ENCODE data around the gene APLP2. TPM values are rescaled to one million over a fixed set of nuclear protein-coding genes. Genes with fewer than 3 reads are reported as not detected.

APLP2 gene
- total RNA-seq, 1 experiment from 2014 or later: 345 TPM

DNA sequence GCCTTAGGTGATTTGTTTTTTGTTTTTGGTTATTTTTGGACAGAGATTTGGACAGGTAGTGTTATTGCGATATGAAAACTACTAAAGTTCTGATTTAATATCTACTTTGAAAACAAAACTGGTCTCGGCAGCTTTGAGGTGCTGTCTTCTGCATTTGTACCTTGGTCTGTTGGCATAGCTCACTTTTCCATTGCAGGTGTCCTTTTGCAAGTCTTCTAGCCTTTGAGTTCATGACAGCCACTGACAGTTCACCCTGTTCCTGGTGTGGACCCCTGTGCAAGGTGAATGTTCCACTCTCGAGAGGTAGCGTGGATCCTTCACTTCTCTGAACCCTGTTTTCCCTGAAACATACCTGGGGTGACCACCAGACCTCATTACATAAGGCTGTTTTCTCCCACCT lies 45.0 kb downstream of the APLP2 start:
- ChIA-PET CTCF (interaction anchor here (0.6 to 2.4 kb wide), 5 partner anchors 17 to 233 kb away, joined by 3 to 11 read pairs (median 4); no protein-coding TSS in a partner anchor), POLR2A (no interaction called here)
- ATAC-seq (no peak), DNase-seq (ENCODE audit: low spot score) (no peak)
- H3K36me3 Mint-ChIP-seq: peaks cover 24% of the 10 kb centered on the region
- no peaks in the 10 kb centered on the region for H3K9me3 Mint-ChIP-seq
- no peak overlapping the region for H3K4me3 Mint-ChIP-seq
- no peak for TF ChIP-seq NR1H2 (CRISPR knock-in tag; IDR thresholded peaks at IDR 0.05)
- TF ChIP-seq, protein P1, sequence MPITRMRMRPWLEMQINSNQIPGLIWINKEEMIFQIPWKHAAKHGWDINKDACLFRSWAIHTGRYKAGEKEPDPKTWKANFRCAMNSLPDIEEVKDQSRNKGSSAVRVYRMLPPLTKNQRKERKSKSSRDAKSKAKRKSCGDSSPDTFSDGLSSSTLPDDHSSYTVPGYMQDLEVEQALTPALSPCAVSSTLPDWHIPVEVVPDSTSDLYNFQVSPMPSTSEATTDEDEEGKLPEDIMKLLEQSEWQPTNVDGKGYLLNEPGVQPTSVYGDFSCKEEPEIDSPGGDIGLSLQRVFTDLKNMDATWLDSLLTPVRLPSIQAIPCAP (CRISPR knock-in tag; IDR thresholded peaks at IDR 0.05): no peak
- TF ChIP-seq, protein P2, sequence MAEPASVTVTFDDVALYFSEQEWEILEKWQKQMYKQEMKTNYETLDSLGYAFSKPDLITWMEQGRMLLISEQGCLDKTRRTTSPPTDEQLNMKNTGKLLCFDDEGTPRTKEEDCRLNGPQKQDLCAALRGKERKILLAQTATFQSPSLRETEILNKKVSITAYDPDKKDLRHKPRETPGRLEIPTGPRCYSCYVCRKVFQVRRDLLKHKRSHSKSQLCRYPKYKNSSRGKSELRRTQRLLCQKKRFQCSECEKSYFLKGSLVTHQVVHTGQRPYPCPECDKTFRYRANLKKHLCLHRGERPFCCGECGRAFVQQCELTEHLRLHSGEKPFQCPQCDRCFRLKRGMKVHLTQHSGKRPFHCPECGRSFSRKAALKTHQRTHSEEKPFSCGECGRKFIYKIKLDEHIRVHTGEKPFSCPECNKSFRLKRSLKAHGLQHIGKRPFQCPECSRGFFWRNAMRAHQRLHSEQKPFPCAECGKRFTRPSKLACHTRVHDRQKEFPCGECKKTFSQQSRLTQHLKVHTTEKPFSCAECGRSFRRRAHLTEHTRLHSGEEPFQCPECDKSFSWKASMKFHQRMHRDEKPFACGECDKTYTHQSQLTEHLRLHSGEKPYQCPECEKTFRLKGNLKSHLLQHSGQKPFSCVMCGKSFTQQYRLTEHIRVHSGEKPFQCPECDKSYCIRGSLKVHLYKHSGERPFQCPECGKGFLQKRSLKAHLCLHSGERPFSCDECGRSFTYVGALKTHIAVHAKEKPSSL (CRISPR knock-in tag; conservative IDR thresholded peaks at IDR 0.05): no peak
- TF ChIP-seq, protein P3, sequence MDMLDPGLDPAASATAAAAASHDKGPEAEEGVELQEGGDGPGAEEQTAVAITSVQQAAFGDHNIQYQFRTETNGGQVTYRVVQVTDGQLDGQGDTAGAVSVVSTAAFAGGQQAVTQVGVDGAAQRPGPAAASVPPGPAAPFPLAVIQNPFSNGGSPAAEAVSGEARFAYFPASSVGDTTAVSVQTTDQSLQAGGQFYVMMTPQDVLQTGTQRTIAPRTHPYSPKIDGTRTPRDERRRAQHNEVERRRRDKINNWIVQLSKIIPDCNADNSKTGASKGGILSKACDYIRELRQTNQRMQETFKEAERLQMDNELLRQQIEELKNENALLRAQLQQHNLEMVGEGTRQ (CRISPR knock-in tag; IDR thresholded peaks at IDR 0.05): no peak
- TF ChIP-seq, protein P4, sequence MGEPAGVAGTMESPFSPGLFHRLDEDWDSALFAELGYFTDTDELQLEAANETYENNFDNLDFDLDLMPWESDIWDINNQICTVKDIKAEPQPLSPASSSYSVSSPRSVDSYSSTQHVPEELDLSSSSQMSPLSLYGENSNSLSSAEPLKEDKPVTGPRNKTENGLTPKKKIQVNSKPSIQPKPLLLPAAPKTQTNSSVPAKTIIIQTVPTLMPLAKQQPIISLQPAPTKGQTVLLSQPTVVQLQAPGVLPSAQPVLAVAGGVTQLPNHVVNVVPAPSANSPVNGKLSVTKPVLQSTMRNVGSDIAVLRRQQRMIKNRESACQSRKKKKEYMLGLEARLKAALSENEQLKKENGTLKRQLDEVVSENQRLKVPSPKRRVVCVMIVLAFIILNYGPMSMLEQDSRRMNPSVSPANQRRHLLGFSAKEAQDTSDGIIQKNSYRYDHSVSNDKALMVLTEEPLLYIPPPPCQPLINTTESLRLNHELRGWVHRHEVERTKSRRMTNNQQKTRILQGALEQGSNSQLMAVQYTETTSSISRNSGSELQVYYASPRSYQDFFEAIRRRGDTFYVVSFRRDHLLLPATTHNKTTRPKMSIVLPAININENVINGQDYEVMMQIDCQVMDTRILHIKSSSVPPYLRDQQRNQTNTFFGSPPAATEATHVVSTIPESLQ (CRISPR knock-in tag; IDR thresholded peaks at IDR 0.05): no peak
- H3K27me3 Mint-ChIP-seq (ENCODE audit: low read depth): no peaks in the 10 kb centered on the region
- peaks cover 14% of the 10 kb centered on the region for H3K4me1 Mint-ChIP-seq
- peak overlapping the region; percentile 59; the same call in 1 of the 2 replicates for H3K27ac Mint-ChIP-seq

DNA sequence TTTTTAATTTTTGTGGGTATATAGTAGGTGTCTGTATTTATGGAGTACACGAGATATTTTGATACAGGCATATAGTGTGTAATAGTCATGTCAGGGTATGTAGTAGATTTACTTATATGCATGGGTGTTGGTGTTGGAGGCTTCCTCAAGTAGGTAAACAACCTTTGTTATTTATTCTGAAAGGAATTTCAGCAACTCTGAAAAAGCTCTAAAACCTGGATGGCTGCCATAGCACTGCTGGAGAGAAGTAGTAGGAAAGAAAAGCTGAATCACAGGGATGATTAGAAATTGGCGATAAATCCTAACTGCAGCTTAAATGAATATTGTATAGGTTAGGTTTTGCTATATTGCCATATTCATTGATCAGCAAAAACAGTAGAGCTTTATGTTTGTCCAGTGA lies 45.5 kb downstream of the APLP2 start:
- no peak overlapping the region for H3K4me3 Mint-ChIP-seq
- peaks cover 19% of the 10 kb centered on the region for H3K36me3 Mint-ChIP-seq
- 0 out of 2 replicates have a peak overlapping the region, but pooled peaks have one; percentile 19 for H3K27ac Mint-ChIP-seq
- peaks cover 14% of the 10 kb centered on the region for H3K4me1 Mint-ChIP-seq
- ATAC-seq (no peak; the same call in 1 of the 2 replicates), DNase-seq (ENCODE audit: low spot score) (no peak)
- H3K27me3 Mint-ChIP-seq (ENCODE audit: low read depth): no peaks in the 10 kb centered on the region
- no peaks in the 10 kb centered on the region for H3K9me3 Mint-ChIP-seq
- ChIA-PET CTCF (interaction anchor here (0.6 to 2.4 kb wide), 6 partner anchors 17 to 234 kb away, joined by 3 to 11 read pairs (median 4); no protein-coding TSS in a partner anchor), POLR2A (no interaction called here)
- TF ChIP-seq, protein P5, sequence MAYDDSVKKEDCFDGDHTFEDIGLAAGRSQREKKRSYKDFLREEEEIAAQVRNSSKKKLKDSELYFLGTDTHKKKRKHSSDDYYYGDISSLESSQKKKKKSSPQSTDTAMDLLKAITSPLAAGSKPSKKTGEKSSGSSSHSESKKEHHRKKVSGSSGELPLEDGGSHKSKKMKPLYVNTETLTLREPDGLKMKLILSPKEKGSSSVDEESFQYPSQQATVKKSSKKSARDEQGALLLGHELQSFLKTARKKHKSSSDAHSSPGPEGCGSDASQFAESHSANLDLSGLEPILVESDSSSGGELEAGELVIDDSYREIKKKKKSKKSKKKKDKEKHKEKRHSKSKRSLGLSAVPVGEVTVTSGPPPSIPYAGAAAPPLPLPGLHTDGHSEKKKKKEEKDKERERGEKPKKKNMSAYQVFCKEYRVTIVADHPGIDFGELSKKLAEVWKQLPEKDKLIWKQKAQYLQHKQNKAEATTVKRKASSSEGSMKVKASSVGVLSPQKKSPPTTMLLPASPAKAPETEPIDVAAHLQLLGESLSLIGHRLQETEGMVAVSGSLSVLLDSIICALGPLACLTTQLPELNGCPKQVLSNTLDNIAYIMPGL (CRISPR knock-in tag; IDR thresholded peaks at IDR 0.05): no peak
- TF ChIP-seq NR2C2 (CRISPR knock-in tag; IDR thresholded peaks at IDR 0.05): no peak
- TF ChIP-seq, protein P6, sequence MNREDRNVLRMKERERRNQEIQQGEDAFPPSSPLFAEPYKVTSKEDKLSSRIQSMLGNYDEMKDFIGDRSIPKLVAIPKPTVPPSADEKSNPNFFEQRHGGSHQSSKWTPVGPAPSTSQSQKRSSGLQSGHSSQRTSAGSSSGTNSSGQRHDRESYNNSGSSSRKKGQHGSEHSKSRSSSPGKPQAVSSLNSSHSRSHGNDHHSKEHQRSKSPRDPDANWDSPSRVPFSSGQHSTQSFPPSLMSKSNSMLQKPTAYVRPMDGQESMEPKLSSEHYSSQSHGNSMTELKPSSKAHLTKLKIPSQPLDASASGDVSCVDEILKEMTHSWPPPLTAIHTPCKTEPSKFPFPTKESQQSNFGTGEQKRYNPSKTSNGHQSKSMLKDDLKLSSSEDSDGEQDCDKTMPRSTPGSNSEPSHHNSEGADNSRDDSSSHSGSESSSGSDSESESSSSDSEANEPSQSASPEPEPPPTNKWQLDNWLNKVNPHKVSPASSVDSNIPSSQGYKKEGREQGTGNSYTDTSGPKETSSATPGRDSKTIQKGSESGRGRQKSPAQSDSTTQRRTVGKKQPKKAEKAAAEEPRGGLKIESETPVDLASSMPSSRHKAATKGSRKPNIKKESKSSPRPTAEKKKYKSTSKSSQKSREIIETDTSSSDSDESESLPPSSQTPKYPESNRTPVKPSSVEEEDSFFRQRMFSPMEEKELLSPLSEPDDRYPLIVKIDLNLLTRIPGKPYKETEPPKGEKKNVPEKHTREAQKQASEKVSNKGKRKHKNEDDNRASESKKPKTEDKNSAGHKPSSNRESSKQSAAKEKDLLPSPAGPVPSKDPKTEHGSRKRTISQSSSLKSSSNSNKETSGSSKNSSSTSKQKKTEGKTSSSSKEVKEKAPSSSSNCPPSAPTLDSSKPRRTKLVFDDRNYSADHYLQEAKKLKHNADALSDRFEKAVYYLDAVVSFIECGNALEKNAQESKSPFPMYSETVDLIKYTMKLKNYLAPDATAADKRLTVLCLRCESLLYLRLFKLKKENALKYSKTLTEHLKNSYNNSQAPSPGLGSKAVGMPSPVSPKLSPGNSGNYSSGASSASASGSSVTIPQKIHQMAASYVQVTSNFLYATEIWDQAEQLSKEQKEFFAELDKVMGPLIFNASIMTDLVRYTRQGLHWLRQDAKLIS (CRISPR knock-in tag; IDR thresholded peaks at IDR 0.05; ENCODE audit: borderline replicate concordance): no peak
- no peak for TF ChIP-seq ETV6 (CRISPR knock-in tag; IDR thresholded peaks at IDR 0.05)
- TF ChIP-seq ZNF671 (CRISPR knock-in tag; IDR thresholded peaks at IDR 0.05): no peak
- TF ChIP-seq NFATC4 (CRISPR knock-in tag; IDR thresholded peaks at IDR 0.05): no peak
- no peak for TF ChIP-seq TEAD4 (CRISPR knock-in tag; IDR thresholded peaks at IDR 0.05)
- TF ChIP-seq, protein P7, sequence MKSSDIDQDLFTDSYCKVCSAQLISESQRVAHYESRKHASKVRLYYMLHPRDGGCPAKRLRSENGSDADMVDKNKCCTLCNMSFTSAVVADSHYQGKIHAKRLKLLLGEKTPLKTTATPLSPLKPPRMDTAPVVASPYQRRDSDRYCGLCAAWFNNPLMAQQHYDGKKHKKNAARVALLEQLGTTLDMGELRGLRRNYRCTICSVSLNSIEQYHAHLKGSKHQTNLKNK (CRISPR knock-in tag; IDR thresholded peaks at IDR 0.05): no peak
- TF ChIP-seq, protein P8, sequence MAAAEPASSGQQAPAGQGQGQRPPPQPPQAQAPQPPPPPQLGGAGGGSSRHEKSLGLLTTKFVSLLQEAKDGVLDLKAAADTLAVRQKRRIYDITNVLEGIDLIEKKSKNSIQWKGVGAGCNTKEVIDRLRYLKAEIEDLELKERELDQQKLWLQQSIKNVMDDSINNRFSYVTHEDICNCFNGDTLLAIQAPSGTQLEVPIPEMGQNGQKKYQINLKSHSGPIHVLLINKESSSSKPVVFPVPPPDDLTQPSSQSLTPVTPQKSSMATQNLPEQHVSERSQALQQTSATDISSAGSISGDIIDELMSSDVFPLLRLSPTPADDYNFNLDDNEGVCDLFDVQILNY (CRISPR knock-in tag; IDR thresholded peaks at IDR 0.05): no peak
- TF ChIP-seq GABPB1 (CRISPR knock-in tag; IDR thresholded peaks at IDR 0.05): no peak
- TF ChIP-seq, protein P9, sequence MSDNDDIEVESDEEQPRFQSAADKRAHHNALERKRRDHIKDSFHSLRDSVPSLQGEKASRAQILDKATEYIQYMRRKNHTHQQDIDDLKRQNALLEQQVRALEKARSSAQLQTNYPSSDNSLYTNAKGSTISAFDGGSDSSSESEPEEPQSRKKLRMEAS (CRISPR knock-in tag; IDR thresholded peaks at IDR 0.05): no peak

Data from WTC11 (cell line).